Sigmoid colon (tissue), 4 donors: ENCODE data around the gene DTNA.

Experiments
- CTCF ChIP-seq, 4 experiments: fragments of 450-650 bp in 3 of 4; fragments of 200-600 bp in 1 of 4; IDR thresholded peaks; one replicate each; pipeline ENCODE4 v1.5.1; 2016 to 2019; ENCODE audit warnings: antibody characterized with exemption in 4 of 4, mild to moderate bottlenecking in 3 of 4, moderate library complexity in 2 of 4
- EP300 ChIP-seq, 4 donors: sonication (generic); formaldehyde crosslinking; IDR thresholded peaks; one replicate each; pipeline ENCODE4 v1.6.1; 2017; ENCODE audit warnings: antibody characterized with exemption in 4 of 4
- POLR2A ChIP-seq, 2 donors: fragments of 450-650 bp; IDR thresholded peaks; one replicate each; pipeline ENCODE4 v1.6.1; 2016; ENCODE audit warnings: antibody characterized with exemption in 2 of 2, mild to moderate bottlenecking in 2 of 2, moderate library complexity in 2 of 2
- POLR2AphosphoS5 ChIP-seq, 4 donors: sonication (generic); formaldehyde crosslinking; IDR thresholded peaks; one replicate each; pipeline ENCODE4 v1.6.1; 2017; ENCODE audit warnings: antibody characterized with exemption in 4 of 4

GRCh38 chr18:34808389-34808788 is 98.3 kb downstream of the DTNA start:
- TF ChIP-seq CTCF (IDR thresholded peaks at IDR 0.05) (no peak), POLR2AphosphoS5 (IDR thresholded peaks at IDR 0.05) (no peak), EP300 (IDR thresholded peaks at IDR 0.05) (no peak), POLR2A (IDR thresholded peaks at IDR 0.05) (no peak)
